ENCODE measurements around the gene TEDC1.
A peak's percentile ranks its signal among the peaks of the same experiment; 100 is the strongest.

The TEDC1 gene

DNA sequence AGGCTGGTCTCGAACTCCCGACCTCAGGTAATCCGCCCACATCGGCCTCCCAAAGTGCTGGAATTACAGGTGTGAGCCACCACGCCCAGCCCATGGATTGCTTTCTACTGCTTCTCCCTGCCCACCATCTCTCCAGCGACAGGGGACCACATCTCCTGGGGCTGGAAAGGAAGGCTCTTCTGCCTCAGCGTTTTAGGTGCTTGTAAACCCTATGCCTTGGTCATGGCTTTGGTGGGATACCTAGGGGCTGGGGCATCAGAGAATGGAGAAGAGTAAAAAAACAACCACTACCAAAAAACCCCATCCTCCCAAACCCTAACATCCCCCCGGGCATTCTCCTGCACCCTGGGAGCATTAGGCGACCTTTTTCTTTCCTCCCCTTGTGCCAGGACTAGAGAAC lies 34.3 kb downstream of the TEDC1 start:
- no peak overlapping the region for H3K27ac ChIP-seq (ENCODE audit: low read depth, low read length)

DNA sequence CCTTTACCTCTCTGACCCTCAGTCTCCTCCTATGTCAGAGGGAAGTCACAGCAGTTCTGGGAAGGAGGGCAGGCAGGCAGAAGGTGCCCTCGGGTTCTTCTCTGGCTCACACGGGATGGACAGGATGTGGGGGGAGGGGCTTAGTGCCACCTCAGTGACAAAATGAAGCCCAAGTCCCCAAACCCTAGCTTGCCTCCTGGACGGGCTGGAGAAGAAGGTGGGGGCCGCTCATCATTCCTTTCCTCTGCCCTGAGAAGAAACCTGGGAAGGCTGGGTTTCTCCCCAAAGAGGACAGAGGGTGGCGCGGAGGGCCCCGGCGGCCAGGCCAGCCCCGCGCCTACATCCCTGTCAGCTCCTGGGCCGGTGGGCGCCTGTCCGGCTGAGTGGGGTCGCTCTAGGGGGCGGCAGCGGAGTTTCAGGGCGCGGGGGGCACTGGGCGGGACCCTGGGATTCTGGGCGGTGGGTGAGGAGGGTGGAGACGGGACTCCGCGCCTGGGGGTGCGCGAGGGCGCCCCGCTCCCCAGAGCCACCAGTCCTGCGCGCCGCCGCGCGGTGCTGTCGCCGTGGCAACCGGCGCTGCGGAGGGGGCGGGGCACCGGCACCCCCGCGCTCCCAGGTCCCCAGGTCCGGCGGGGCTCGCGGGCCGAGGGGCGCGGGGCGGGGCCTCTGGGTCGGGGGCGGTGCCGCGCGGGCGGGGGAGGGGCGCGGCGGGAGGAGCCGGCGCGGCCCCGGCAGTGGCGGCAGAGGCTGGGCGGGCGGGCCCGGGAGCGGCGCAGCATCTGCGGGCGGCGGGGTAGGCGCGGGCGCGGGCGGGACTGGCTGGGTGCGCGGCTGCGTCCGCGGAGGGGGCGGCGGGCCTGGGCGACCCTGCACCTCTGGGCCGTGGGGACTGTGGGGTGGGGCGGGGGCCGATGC lies 35.1 kb downstream of the TEDC1 start, which contains the start of gene TMEM121:
Gene TMEM121 (plus strand): TSS at position 723 of the 915 bp plus-strand sequence. CDS start 2,252 bp downstream, outside the sequence.
- peak within 1 kb of the TSS in 3 of 5 donors; percentile 30 to 71 (median 61) for H3K9ac ChIP-seq (ENCODE audit: low read length in 5 of 5)
- no peaks in the 10 kb centered on the region for H3K36me3 ChIP-seq (ENCODE audit: control insufficient read depth in 5 of 5, insufficient read depth in 5 of 5, low read length in 5 of 5)
- peaks cover 8 to 26% (median 15%) of the 10 kb centered on the region in 5 donors for H3K27me3 ChIP-seq (ENCODE audit: control insufficient read depth in 5 of 5, insufficient read depth in 4 of 5, low read length in 5 of 5)
- no peak within 1 kb of the TSS for H3K27ac ChIP-seq (ENCODE audit: low read depth, low read length)
- H3K4me3 ChIP-seq (ENCODE audit: low read depth in 1 of 5, low read length in 5 of 5): peak within 1 kb of the TSS in 4 of 5 donors; percentile 22 to 64 (median 62)
- H3K4me1 ChIP-seq (ENCODE audit: control insufficient read depth in 5 of 5, insufficient read depth in 5 of 5, low read length in 5 of 5): peaks cover 0 to 37% (median 31%) of the 10 kb centered on the region in 5 donors
- no peaks in the 10 kb centered on the region for H3K9me3 ChIP-seq (ENCODE audit: control insufficient read depth in 5 of 5, low read length in 5 of 5)

More for the DNA sequence above, 34.3 kb downstream of the TEDC1 start:
- H3K9me3 ChIP-seq (ENCODE audit: control insufficient read depth in 5 of 5, low read length in 5 of 5): no peaks in the 10 kb centered on the region
- no peak overlapping the region for H3K9ac ChIP-seq (ENCODE audit: low read length in 5 of 5)
- peaks cover 0 to 37% (median 31%) of the 10 kb centered on the region in 5 donors for H3K4me1 ChIP-seq (ENCODE audit: control insufficient read depth in 5 of 5, insufficient read depth in 5 of 5, low read length in 5 of 5)
- H3K36me3 ChIP-seq (ENCODE audit: control insufficient read depth in 5 of 5, insufficient read depth in 5 of 5, low read length in 5 of 5): no peaks in the 10 kb centered on the region
- H3K4me3 ChIP-seq (ENCODE audit: low read depth in 1 of 5, low read length in 5 of 5): no peak overlapping the region
- H3K27me3 ChIP-seq (ENCODE audit: control insufficient read depth in 5 of 5, insufficient read depth in 4 of 5, low read length in 5 of 5): peaks cover 3 to 22% (median 9%) of the 10 kb centered on the region in 5 donors

DNA sequence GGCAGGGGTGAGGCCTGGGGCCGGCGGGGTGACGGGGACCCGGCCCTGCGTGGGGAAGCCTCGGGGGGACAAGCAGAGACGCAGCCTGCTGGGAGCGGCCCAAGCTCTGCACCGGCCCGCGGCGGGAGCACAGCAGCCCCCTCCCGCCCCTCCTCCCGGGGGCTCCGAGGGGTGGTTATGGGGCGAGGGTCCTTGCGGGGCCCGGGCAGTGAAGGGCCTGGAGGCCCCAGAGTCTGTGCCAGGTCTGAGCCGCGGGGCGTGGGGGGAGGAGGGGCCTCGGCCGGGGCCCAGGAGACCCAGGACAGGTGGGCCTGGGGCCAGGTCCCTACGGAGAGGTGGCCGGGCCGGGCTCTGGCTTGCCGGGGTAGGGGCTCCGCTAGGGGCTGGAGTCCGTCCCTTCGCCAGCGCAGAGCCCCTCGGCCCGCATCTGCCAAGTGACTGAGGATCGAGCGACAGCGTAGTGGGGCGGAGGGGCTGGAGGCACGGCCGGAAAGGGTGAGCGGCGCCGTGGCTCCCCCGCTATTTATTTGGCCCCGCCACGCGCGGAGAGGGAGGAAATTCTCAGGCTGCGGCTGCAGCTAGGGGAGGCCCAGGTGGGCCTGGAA lies 35.8 kb downstream of the TEDC1 start:
- Histone ChIP-seq H3K9ac (ENCODE audit: low read length in 5 of 5) (peak overlapping the region in 3 of 5 donors; percentile 30 to 71 (median 61)), H3K4me1 (ENCODE audit: control insufficient read depth in 5 of 5, insufficient read depth in 5 of 5, low read length in 5 of 5) (peaks cover 0 to 37% (median 31%) of the 10 kb centered on the region in 5 donors), H3K27ac (ENCODE audit: low read depth, low read length) (no peak overlapping the region), H3K9me3 (ENCODE audit: control insufficient read depth in 5 of 5, low read length in 5 of 5) (no peaks in the 10 kb centered on the region), H3K36me3 (ENCODE audit: control insufficient read depth in 5 of 5, insufficient read depth in 5 of 5, low read length in 5 of 5) (no peaks in the 10 kb centered on the region), H3K27me3 (ENCODE audit: control insufficient read depth in 5 of 5, insufficient read depth in 4 of 5, low read length in 5 of 5) (peaks cover 8 to 24% (median 17%) of the 10 kb centered on the region in 5 donors), H3K4me3 (ENCODE audit: low read depth in 1 of 5, low read length in 5 of 5) (peak overlapping the region in 4 of 5 donors; percentile 22 to 64 (median 62))

DNA sequence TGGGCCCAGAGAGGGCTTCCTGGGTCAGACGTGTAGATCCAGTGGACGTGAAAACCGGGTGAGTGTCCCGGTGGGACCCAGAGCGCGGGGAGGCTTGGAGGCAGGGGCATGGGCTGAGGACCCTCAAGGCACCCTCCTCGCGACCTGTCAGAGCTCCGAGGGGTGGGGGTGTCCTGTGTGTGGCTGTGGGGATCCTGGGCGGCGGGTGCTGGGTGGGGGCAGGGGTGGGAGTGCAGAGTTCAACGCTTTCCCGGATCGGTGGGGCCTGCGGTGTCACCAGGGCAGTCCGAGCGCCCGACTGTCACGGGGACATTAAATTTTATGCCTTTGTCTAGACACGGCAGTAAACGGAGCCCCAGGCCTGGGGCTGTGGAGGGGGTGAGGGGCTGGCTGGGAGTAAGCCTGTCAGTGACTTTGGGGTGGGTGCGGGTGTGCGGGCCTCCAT lies 36.4 kb downstream of the TEDC1 start:
- peaks cover 0 to 37% (median 31%) of the 10 kb centered on the region in 5 donors for H3K4me1 ChIP-seq (ENCODE audit: control insufficient read depth in 5 of 5, insufficient read depth in 5 of 5, low read length in 5 of 5)
- peaks cover 8 to 26% (median 17%) of the 10 kb centered on the region in 5 donors for H3K27me3 ChIP-seq (ENCODE audit: control insufficient read depth in 5 of 5, insufficient read depth in 4 of 5, low read length in 5 of 5)
- H3K4me3 ChIP-seq (ENCODE audit: low read depth in 1 of 5, low read length in 5 of 5): peak overlapping the region in 4 of 5 donors; percentile 53 to 64 (median 62)
- H3K27ac ChIP-seq (ENCODE audit: low read depth, low read length): no peak overlapping the region
- H3K36me3 ChIP-seq (ENCODE audit: control insufficient read depth in 5 of 5, insufficient read depth in 5 of 5, low read length in 5 of 5): no peaks in the 10 kb centered on the region
- H3K9me3 ChIP-seq (ENCODE audit: control insufficient read depth in 5 of 5, low read length in 5 of 5): no peaks in the 10 kb centered on the region
- peak overlapping the region in 2 of 5 donors; percentile 61 to 71 for H3K9ac ChIP-seq (ENCODE audit: low read length in 5 of 5)

DNA sequence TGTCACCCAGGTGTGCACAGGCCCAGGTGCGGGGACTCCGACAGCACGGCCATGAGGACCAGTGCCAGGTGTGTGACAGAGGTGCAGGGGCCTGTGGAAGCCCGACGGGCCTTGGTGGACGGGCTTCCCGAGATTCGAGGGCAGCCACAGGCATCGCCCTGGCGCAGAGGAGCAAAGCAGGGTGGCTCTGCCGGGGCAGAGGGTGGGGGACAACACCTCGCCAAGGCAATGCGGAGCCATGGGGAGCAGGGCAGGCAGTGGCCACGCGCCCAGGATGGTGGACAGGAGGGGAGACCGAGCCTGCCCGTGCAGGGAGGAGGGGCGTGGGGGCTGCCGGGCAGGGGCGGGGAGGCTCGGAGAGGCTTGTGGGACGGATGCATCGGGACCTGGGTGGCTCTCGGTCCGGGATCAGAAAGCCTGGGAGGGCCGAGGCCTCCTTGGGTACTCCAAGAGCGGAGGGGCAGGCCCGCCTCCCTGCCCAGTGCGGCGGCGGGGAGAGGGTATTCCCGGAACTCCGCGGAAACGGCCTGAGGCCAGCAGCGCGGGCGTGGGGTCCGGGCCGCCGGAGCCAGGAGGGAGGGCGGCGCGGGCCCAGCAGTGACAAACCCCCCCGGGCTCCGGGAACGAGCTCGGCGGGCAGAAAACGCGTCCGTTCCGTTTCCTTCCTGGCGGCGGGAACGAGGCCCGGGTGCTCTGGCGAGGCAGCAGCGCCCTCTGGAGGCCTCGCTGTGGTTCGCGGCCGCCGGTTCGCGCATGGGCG lies 37.0 kb downstream of the TEDC1 start:
- Histone ChIP-seq H3K4me1 (ENCODE audit: control insufficient read depth in 5 of 5, insufficient read depth in 5 of 5, low read length in 5 of 5) (peaks cover 0 to 37% (median 31%) of the 10 kb centered on the region in 5 donors), H3K9ac (ENCODE audit: low read length in 5 of 5) (peak overlapping the region in 4 of 5 donors; percentile 51 to 69 (median 56))

DNA sequence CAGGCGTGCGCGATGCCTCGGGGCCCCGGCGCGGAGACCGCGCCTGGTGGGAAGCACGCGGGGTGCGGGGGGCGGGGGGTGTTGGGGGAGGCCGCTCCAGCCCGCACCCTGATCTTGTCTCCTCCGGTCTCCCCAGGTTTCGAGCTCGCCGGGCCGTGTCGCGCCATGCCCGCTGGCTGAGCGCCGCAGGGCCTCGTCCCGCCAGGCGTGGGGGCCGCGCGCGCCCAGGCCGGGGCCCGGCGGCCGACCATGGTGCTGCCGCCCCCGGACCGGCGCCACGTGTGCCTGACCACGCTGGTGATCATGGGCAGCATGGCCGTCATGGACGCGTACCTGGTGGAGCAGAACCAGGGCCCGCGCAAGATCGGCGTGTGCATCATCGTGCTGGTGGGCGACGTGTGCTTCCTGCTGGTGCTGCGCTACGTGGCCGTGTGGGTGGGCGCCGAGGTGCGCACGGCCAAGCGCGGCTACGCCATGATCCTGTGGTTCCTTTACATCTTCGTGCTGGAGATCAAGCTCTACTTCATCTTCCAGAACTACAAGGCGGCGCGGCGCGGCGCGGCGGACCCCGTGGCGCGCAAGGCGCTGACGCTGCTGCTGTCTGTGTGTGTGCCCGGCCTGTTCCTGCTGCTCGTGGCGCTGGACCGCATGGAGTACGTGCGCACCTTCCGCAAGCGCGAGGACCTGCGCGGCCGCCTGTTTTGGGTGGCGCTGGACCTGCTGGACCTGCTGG lies 37.7 kb downstream of the TEDC1 start:
- no peak overlapping the region for H3K27ac ChIP-seq (ENCODE audit: low read depth, low read length)
- peak overlapping the region in 4 of 5 donors; percentile 17 to 64 (median 60) for H3K4me3 ChIP-seq (ENCODE audit: low read depth in 1 of 5, low read length in 5 of 5)
- peak overlapping the region in 1 of 5 donors; percentile 41 for H3K9ac ChIP-seq (ENCODE audit: low read length in 5 of 5)
- H3K9me3 ChIP-seq (ENCODE audit: control insufficient read depth in 5 of 5, low read length in 5 of 5): no peaks in the 10 kb centered on the region
- peaks cover 0 to 37% (median 31%) of the 10 kb centered on the region in 5 donors for H3K4me1 ChIP-seq (ENCODE audit: control insufficient read depth in 5 of 5, insufficient read depth in 5 of 5, low read length in 5 of 5)
- H3K36me3 ChIP-seq (ENCODE audit: control insufficient read depth in 5 of 5, insufficient read depth in 5 of 5, low read length in 5 of 5): no peaks in the 10 kb centered on the region
- peaks cover 15 to 35% (median 25%) of the 10 kb centered on the region in 5 donors for H3K27me3 ChIP-seq (ENCODE audit: control insufficient read depth in 5 of 5, insufficient read depth in 4 of 5, low read length in 5 of 5)

More for the DNA sequence above, 37.0 kb downstream of the TEDC1 start:
- H3K4me3 ChIP-seq (ENCODE audit: low read depth in 1 of 5, low read length in 5 of 5): peak overlapping the region in 4 of 5 donors; percentile 53 to 64 (median 62)
- no peaks in the 10 kb centered on the region for H3K9me3 ChIP-seq (ENCODE audit: control insufficient read depth in 5 of 5, low read length in 5 of 5)
- H3K27ac ChIP-seq (ENCODE audit: low read depth, low read length): no peak overlapping the region
- H3K27me3 ChIP-seq (ENCODE audit: control insufficient read depth in 5 of 5, insufficient read depth in 4 of 5, low read length in 5 of 5): peaks cover 8 to 29% (median 17%) of the 10 kb centered on the region in 5 donors
- H3K36me3 ChIP-seq (ENCODE audit: control insufficient read depth in 5 of 5, insufficient read depth in 5 of 5, low read length in 5 of 5): no peaks in the 10 kb centered on the region

DNA sequence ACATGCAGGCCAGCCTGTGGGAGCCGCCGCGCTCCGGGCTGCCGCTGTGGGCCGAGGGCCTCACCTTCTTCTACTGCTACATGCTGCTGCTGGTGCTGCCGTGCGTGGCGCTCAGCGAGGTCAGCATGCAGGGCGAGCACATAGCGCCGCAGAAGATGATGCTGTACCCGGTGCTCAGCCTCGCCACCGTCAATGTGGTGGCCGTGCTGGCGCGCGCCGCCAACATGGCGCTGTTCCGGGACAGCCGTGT lies 38.2 kb downstream of the TEDC1 start:
- Histone ChIP-seq H3K27ac (ENCODE audit: low read depth, low read length) (no peak overlapping the region), H3K27me3 (ENCODE audit: control insufficient read depth in 5 of 5, insufficient read depth in 4 of 5, low read length in 5 of 5) (peaks cover 15 to 40% (median 29%) of the 10 kb centered on the region in 5 donors), H3K9me3 (ENCODE audit: control insufficient read depth in 5 of 5, low read length in 5 of 5) (no peaks in the 10 kb centered on the region), H3K4me1 (ENCODE audit: control insufficient read depth in 5 of 5, insufficient read depth in 5 of 5, low read length in 5 of 5) (peaks cover 0 to 37% (median 31%) of the 10 kb centered on the region in 5 donors), H3K9ac (ENCODE audit: low read length in 5 of 5) (no peak overlapping the region), H3K36me3 (ENCODE audit: control insufficient read depth in 5 of 5, insufficient read depth in 5 of 5, low read length in 5 of 5) (no peaks in the 10 kb centered on the region), H3K4me3 (ENCODE audit: low read depth in 1 of 5, low read length in 5 of 5) (peak overlapping the region in 2 of 5 donors; percentile 46 to 64)

DNA sequence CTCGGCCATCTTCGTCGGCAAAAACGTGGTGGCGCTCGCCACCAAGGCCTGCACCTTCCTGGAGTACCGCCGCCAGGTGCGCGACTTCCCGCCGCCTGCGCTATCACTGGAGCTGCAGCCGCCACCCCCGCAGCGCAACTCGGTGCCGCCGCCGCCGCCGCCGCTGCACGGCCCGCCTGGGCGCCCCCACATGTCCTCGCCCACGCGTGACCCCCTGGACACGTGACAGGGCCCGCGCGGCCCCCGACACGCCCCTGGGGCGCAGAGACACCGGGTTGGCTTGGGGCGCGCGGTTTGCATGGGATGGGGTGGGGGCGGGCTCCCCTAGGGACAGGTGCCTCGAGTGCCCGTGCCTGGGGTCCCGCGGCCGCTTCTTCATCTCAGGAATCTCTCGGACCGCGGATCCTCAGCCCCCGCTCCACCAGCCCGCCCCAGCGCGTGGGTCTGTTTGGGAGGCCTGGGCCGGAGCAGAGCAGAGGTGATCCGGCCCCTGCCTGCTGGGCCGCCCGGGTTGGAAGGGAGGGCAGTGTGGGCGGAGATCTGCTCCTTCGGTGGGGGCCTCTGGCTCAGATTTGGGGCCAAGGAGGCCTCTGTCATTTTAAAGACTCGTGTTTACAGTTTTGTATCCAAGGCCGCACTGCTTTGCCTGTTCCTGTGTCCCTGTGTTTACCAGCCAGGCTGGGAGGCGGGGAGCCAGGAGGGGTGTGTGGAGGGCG lies 38.7 kb downstream of the TEDC1 start:
- H3K9ac ChIP-seq (ENCODE audit: low read length in 5 of 5): no peak overlapping the region
- H3K36me3 ChIP-seq (ENCODE audit: control insufficient read depth in 5 of 5, insufficient read depth in 5 of 5, low read length in 5 of 5): no peaks in the 10 kb centered on the region
- H3K4me1 ChIP-seq (ENCODE audit: control insufficient read depth in 5 of 5, insufficient read depth in 5 of 5, low read length in 5 of 5): peaks cover 0 to 37% (median 31%) of the 10 kb centered on the region in 5 donors
- no peak overlapping the region for H3K27ac ChIP-seq (ENCODE audit: low read depth, low read length)
- no peaks in the 10 kb centered on the region for H3K9me3 ChIP-seq (ENCODE audit: control insufficient read depth in 5 of 5, low read length in 5 of 5)
- H3K4me3 ChIP-seq (ENCODE audit: low read depth in 1 of 5, low read length in 5 of 5): peak overlapping the region in 2 of 5 donors; percentile 46 to 64
- peaks cover 20 to 45% (median 30%) of the 10 kb centered on the region in 5 donors for H3K27me3 ChIP-seq (ENCODE audit: control insufficient read depth in 5 of 5, insufficient read depth in 4 of 5, low read length in 5 of 5)

Measured in subcutaneous abdominal adipose tissue (tissue), 5 donors.